Panc1 (cell line): ENCODE measurements around the gene CCR5AS.

ENCODE experiments used
- CTCF ChIP-seq: fragments of 450-650 bp; IDR thresholded peaks from 2 replicates; pipeline ENCODE4 v1.5.1; 2017; ENCODE audit warnings: mild to moderate bottlenecking
- POLR2AphosphoS5 ChIP-seq: IDR thresholded peaks from 2 replicates; pipeline ENCODE4 v1.6.1; 2012; ENCODE audit warnings: mild to moderate bottlenecking, low read depth, low read length, moderate library complexity
- SIN3A ChIP-seq: IDR thresholded peaks from 2 replicates; pipeline ENCODE4 v1.6.1; 2012; ENCODE audit warnings: low read depth, mild to moderate bottlenecking, low read length, moderate library complexity, borderline replicate concordance; ENCODE audit not compliant: insufficient read depth

- TF ChIP-seq CTCF (no peak), POLR2AphosphoS5 (no peak), SIN3A (no peak)
Measured at GRCh38 chr3:46398186-46398955, 8.5 kb downstream of the CCR5AS start.
